ENCODE results near the gene ADARB1. TPM values are rescaled to one million over a fixed set of nuclear protein-coding genes. Genes with fewer than 3 reads are reported as not detected.

ADARB1 gene
- polyA plus RNA-seq, 1 experiment = 25.3 TPM

- H3K4me3 ChIP-seq (ENCODE audit: low read depth, low read length) = no peak overlapping the region
- no peak overlapping the region for H3K27ac ChIP-seq (ENCODE audit: low read depth, low read length)
- H3K27me3 ChIP-seq (ENCODE audit: control insufficient read depth, insufficient read depth, low read length) = no peaks in the 10 kb centered on the region
- ChIA-PET CTCF (no interaction called here), POLR2A (interaction anchor here (1.0 kb wide), 1 partner anchor 18 kb away, joined by 5 read pairs; no protein-coding TSS in a partner anchor)
- peaks cover 3% of the 10 kb centered on the region; the same call in 1 of the 2 replicates for H3K9me3 ChIP-seq (ENCODE audit: control insufficient read depth, insufficient read depth, low read length)
- DNase-seq (ENCODE audit: low read depth, low spot score) = no peak
- no peak for TF ChIP-seq CTCF (IDR thresholded peaks at IDR 0.05; ENCODE audit: low read depth, low read length)
Observed at GRCh38 chr21:45069085-45069484, 5.3 kb upstream of the ADARB1 start.

GRCh38 chr21:45069711-45070110 lies 4.7 kb upstream of the ADARB1 start:
- no peaks in the 10 kb centered on the region for H3K27me3 ChIP-seq (ENCODE audit: control insufficient read depth, insufficient read depth, low read length)
- DNase-seq (ENCODE audit: low read depth, low spot score) = no peak
- no peak overlapping the region for H3K27ac ChIP-seq (ENCODE audit: low read depth, low read length)
- no peak overlapping the region for H3K4me3 ChIP-seq (ENCODE audit: low read depth, low read length)
- CTCF ChIA-PET = no interaction called here
- peaks cover 3% of the 10 kb centered on the region; the same call in 1 of the 2 replicates for H3K9me3 ChIP-seq (ENCODE audit: control insufficient read depth, insufficient read depth, low read length)
- POLR2A ChIA-PET = interaction anchor here (1.0 kb wide), 1 partner anchor 19 kb away, joined by 5 read pairs; no protein-coding TSS in a partner anchor
- no peak for TF ChIP-seq CTCF (IDR thresholded peaks at IDR 0.05; ENCODE audit: low read depth, low read length)

GRCh38 chr21:45071078-45071873 lies 3.1 kb upstream of the ADARB1 start:
- H3K27me3 ChIP-seq (ENCODE audit: control insufficient read depth, insufficient read depth, low read length) = no peaks in the 10 kb centered on the region
- H3K27ac ChIP-seq (ENCODE audit: low read depth, low read length) = no peak overlapping the region
- no peak for DNase-seq (ENCODE audit: low read depth, low spot score)
- no peak overlapping the region for H3K4me3 ChIP-seq (ENCODE audit: low read depth, low read length)
- no peak for TF ChIP-seq CTCF (IDR thresholded peaks at IDR 0.05; ENCODE audit: low read depth, low read length)
- ChIA-PET CTCF (no interaction called here), POLR2A (interaction anchor here (0.6 kb wide), 1 partner anchor 9 kb away, joined by 3 read pairs; no protein-coding TSS in a partner anchor)
- H3K9me3 ChIP-seq (ENCODE audit: control insufficient read depth, insufficient read depth, low read length) = peaks cover 3% of the 10 kb centered on the region; the same call in 1 of the 2 replicates

- POLR2A ChIA-PET = no interaction called here
- no peaks in the 10 kb centered on the region for H3K27me3 ChIP-seq (ENCODE audit: control insufficient read depth, insufficient read depth, low read length)
- no peak for DNase-seq (ENCODE audit: low read depth, low spot score)
- H3K9me3 ChIP-seq (ENCODE audit: control insufficient read depth, insufficient read depth, low read length) = peaks cover 3% of the 10 kb centered on the region; the same call in 1 of the 2 replicates
- H3K4me3 ChIP-seq (ENCODE audit: low read depth, low read length) = no peak overlapping the region
- CTCF ChIA-PET = no interaction called here
- no peak overlapping the region for H3K27ac ChIP-seq (ENCODE audit: low read depth, low read length)
- TF ChIP-seq CTCF (IDR thresholded peaks at IDR 0.05; ENCODE audit: low read depth, low read length) = no peak
Observed at GRCh38 chr21:45071874-45072737, 2.3 kb upstream of the ADARB1 start.

Data from AG04450 (cell line).